ENCODE results near the gene COQ8A.

Gene COQ8A

DNA sequence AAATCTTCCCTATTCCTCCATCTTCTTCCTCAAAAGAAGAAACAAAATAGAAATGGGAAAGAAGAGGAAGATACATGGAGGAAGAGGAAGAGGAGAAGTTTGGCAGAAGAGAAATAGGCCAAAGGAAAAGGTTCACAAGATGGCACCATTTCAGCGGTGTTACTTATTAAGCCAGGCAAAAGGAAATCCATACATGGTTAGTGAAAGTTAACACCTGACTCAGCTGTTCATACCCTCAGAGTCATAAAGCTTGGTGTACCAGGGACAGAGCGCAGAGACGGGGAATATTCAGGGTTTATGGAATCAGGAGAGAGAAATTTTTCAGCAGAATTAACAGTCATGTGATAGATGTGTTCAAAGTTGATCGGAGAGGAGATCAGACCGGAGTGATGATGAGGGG is 70.6 kb downstream of the COQ8A start:
- no peak for TF ChIP-seq CTCF (IDR thresholded peaks at IDR 0.05)
- DNase-seq (ENCODE audit: low spot score) = no peak
- Histone ChIP-seq H3K27ac (no peak overlapping the region), H3K4me3 (no peak overlapping the region)

DNA sequence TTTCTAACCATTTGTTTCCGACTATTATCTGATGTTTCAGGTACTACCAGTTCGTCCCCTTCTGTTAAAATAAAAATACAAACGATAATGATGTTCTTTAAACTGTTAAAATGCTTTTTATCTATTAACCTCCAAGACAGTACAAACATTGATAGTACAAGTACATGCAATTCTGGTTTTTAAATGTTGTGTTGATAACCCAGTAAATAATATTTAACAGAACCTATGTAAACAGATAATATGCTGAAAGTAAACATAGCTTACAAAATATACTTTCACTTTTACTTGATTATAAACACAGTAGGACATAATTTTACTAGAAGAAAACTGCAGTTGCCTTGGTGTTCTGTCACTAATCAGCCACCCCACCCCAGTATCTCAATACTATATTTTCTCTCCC is 76.9 kb downstream of the COQ8A start:
- DNase-seq (ENCODE audit: low spot score) = no peak
- H3K4me3 ChIP-seq = no peak overlapping the region
- no peak for TF ChIP-seq CTCF (IDR thresholded peaks at IDR 0.05)
- no peak overlapping the region for H3K27ac ChIP-seq

DNA sequence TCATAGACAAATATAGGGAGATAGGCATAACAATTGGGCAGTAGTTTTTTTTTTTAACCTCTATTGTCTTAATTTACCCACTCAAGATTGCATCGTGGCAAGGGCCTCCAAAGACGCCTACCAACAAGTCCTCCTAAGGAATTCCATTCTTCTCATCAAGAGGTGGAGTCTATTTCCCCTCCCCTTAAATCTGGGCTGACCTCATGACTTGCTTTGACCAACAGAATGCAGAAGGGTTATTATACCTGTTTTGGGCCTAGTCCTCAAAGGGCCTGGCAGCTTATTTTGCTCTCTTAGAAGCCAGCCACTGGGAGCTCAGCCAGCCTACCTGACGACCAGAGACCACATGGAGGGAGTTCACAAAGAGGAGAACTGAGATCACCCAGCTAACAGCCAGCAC is 92.3 kb downstream of the COQ8A start:
- Histone ChIP-seq H3K27ac (no peak overlapping the region), H3K4me3 (no peak overlapping the region)
- no peak for TF ChIP-seq CTCF (IDR thresholded peaks at IDR 0.05)
- DNase-seq (ENCODE audit: low spot score) = no peak

GRCh38 chr1:227033880-227034279 is 93.8 kb downstream of the COQ8A start:
- no peak overlapping the region for H3K27ac ChIP-seq
- no peak for DNase-seq (ENCODE audit: low spot score)
- no peak for TF ChIP-seq CTCF (IDR thresholded peaks at IDR 0.05)
- no peak overlapping the region for H3K4me3 ChIP-seq

GRCh38 chr1:227035316-227035715 is 95.2 kb downstream of the COQ8A start:
- H3K27ac ChIP-seq = no peak overlapping the region
- DNase-seq (ENCODE audit: low spot score) = no peak
- TF ChIP-seq CTCF (IDR thresholded peaks at IDR 0.05) = no peak

DNA sequence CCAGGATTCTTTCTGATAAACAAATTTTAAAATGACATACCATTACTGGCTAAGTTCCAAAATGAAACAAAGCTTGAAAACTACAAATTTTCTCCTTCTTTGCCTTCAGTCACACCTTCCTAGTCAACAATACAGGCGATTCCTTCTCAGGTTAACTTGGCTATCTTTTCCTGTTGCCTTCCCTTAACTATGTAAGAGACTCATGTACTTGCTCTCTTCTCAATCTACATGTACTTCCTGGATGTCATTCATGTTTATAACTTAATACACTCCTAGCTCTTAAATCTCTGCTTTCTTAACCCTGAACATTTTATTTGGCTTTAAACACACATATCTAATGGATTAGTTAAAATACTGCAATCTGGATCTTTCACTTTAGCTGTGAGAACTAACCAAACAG is 97.0 kb downstream of the COQ8A start:
- Histone ChIP-seq H3K4me3 (no peak overlapping the region), H3K27ac (no peak overlapping the region)
- TF ChIP-seq CTCF (IDR thresholded peaks at IDR 0.05) = no peak
- DNase-seq (ENCODE audit: low spot score) = no peak

More at GRCh38 chr1:227035316-227035715, 95.2 kb downstream of the COQ8A start:
- no peak overlapping the region for H3K4me3 ChIP-seq

Data from coronary artery (tissue), 2 donors.